GM12875 (cell line): ENCODE data around the gene HMGCS1.

Experiments used
- H3K4me3 ChIP-seq: one replicate; pipeline ENCODE4 v1.5.1; 2011; ENCODE audit warnings: low read depth, low read length, control low read depth
- TF ChIP-seq, protein P1 (sequence below): IDR thresholded peaks from 2 replicates; pipeline ENCODE4 v1.5.1; 2011; ENCODE audit warnings: low read depth, mild to moderate bottlenecking, control low read depth, inconsistent platforms, low read length, moderate library complexity, borderline replicate concordance; ENCODE audit not compliant: insufficient read depth

HMGCS1 gene

DNA sequence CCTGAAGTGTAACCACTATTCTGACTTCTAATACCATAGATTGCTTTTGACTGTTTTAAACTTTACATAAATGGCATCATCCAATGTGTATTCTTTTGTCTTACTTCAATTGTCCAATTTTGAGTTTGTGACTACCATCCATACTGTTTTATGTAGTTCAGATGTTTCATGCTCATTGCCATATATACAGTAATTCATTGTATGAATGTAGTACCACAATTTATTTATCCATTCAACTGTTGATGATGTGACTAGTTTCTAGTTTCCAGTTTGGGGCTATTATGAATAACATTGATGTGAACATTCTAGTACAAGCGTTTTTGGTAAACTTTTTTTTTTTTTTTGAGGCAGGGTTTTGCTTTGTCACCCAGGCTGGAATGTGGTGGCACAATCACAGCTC lies 55.1 kb downstream of the HMGCS1 start:
- TF ChIP-seq, protein P1, sequence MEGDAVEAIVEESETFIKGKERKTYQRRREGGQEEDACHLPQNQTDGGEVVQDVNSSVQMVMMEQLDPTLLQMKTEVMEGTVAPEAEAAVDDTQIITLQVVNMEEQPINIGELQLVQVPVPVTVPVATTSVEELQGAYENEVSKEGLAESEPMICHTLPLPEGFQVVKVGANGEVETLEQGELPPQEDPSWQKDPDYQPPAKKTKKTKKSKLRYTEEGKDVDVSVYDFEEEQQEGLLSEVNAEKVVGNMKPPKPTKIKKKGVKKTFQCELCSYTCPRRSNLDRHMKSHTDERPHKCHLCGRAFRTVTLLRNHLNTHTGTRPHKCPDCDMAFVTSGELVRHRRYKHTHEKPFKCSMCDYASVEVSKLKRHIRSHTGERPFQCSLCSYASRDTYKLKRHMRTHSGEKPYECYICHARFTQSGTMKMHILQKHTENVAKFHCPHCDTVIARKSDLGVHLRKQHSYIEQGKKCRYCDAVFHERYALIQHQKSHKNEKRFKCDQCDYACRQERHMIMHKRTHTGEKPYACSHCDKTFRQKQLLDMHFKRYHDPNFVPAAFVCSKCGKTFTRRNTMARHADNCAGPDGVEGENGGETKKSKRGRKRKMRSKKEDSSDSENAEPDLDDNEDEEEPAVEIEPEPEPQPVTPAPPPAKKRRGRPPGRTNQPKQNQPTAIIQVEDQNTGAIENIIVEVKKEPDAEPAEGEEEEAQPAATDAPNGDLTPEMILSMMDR = no peak
- H3K4me3 ChIP-seq = no peak overlapping the region

DNA sequence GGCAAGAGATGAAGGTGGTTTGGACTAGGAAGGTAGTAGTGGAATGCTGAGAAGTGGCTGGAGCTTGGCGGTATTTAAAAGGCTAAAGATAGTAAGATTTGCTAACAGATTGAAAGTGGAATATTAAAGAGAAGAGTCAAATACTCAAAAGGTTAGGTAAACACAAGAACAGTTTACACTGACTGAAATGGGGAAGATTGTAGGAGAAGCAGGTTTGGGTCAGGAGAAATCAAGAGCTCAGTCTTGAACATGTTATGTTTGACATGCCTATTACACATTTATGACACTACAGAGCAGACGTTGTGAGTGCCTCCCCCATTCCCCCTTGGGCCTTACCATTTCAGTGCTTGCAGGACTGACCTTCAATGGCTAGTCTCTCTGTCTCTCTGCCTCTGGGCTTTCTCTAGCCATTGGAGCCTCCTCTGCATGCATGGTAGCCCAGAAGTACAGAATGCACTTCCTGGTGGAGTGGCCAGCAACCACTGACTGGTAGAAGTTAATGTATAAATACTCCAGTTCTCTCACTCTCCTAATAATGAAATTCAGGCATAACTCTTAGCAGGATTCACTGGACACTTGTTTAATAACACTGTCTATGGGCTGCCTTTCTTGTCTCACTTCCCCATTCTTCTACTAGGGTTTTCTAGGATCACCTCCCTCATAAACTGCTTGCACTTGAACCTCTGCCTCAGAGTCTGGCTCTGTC lies 56.8 kb downstream of the HMGCS1 start:
- TF ChIP-seq, protein P1 = no peak
- no peak overlapping the region for H3K4me3 ChIP-seq

DNA sequence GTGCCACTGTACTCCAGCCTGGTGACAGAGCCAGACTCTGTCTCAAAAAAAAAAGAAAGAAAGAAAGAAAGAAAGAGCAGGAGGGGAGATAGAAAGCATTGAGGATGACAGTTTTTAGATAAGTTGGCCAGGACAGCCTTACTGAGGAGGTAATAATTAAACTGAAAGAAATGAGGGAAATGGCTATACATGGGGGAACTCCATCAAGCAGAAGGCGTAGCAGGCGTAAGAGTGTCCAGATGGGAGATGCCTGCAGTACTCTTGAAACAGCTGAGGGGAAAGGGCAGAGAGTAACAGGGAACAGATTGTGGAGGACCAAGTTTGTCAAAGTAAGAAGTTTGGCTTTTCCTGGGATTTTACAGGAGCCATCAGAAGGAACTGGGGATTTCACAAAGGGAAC lies 57.5 kb downstream of the HMGCS1 start:
- TF ChIP-seq, protein P1 = no peak
- H3K4me3 ChIP-seq = no peak overlapping the region

DNA sequence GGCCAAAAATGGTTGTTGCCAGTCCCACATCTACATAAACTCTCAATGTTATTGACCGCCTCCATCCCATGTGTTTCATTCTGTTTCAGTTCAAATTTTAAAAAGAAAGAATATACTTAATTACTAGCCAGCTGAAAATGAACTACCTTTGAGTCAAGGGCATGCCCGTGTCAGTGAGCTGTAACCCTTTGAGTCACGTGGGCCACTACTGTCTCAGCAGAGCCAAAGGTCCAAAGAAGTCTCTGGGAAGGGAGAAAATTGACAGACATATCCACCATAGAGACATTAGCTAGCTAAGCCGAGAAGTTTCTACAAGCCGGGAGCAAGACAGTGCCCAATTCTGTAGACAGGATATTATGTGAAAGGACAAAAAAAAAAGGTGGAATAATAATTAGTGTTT lies 61.5 kb downstream of the HMGCS1 start:
- TF ChIP-seq, protein P1 = no peak
- no peak overlapping the region for H3K4me3 ChIP-seq

DNA sequence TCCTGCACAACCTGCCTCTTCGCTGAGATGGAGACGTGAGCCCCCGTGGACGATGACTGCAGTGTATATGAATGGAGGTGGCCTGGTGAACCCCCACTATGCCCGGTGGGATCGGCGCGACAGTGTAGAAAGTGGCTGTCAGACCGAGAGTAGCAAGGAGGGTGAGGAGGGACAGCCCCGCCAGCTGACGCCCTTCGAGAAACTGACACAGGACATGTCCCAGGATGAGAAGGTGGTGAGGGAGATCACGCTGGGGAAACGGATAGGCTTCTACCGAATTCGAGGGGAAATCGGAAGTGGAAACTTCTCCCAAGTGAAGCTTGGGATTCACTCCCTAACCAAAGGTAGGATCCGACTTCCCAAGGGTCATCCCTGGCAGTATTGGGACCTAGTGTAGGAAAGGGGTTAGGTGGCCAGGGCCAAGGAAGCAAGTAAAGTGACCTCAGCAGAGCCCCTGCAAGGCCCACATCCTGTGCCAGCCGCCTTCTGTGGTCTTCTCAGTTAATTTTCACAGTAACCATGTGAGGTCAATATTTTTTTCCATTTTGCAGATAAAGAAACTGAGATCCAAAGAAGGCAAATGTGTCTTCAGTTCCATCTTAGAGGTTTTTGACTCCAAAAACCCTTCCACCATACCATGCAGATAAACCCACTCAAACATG lies 67.4 kb downstream of the HMGCS1 start:
- peak overlapping the region; percentile 1 for H3K4me3 ChIP-seq
- TF ChIP-seq, protein P1 = no peak

DNA sequence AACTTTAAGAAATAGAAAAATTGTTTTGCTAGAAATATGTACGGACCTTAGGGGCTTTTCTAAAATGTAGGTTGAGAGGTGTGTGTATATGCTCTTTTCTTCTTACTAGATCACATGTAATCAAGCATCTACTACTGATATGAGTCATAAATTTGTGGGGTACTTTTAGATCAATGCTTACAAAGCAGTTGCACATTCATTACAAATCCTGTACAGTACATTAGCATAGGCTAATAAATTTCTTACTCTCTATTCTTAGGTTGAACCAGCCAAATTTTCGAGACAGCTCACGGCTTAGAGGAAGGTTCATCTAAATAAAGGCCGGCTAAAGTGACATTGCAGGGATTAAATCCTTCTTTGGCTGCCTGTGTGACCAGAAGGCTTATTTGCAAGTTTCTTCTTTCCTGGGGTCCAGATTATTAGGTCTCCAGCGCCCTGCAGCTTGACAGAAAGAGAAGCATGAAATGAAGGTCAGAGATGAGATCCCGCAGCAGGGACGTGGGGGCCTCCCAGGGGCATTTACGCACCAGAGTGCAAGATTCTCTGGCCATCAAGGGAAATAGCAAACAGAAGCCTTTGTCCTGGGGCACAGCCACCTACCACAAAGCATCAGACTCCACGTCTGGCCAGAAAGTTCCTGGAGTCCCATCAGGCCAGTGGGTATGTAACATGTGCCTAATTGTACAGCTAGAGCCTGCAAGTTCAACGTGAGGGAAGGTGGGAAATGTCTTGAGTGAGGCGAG lies 68.2 kb downstream of the HMGCS1 start:
- TF ChIP-seq, protein P1 = no peak
- H3K4me3 ChIP-seq = peak overlapping the region; percentile 1
